ENCODE results near the gene CLPX.

- TF ChIP-seq, protein P1, sequence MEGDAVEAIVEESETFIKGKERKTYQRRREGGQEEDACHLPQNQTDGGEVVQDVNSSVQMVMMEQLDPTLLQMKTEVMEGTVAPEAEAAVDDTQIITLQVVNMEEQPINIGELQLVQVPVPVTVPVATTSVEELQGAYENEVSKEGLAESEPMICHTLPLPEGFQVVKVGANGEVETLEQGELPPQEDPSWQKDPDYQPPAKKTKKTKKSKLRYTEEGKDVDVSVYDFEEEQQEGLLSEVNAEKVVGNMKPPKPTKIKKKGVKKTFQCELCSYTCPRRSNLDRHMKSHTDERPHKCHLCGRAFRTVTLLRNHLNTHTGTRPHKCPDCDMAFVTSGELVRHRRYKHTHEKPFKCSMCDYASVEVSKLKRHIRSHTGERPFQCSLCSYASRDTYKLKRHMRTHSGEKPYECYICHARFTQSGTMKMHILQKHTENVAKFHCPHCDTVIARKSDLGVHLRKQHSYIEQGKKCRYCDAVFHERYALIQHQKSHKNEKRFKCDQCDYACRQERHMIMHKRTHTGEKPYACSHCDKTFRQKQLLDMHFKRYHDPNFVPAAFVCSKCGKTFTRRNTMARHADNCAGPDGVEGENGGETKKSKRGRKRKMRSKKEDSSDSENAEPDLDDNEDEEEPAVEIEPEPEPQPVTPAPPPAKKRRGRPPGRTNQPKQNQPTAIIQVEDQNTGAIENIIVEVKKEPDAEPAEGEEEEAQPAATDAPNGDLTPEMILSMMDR (conservative IDR thresholded peaks at IDR 0.05; ENCODE audit: low read depth, low read length), result no peak
- TF ChIP-seq EZH2phosphoT487 (IDR thresholded peaks at IDR 0.05; ENCODE audit: borderline replicate concordance, low read length), result no peak
Measured at GRCh38 chr15:65209701-65210643, 24.8 kb upstream of the CLPX start.

Measured in PC-3 (cell line).